Ovary (tissue), 3 donors: Measurements from ENCODE around the gene OVCH2.

Source experiments
- POLR2A ChIP-seq: fragments of 450-650 bp; IDR thresholded peaks from one replicate; pipeline ENCODE4 v1.6.1; 2017; ENCODE audit warnings: antibody characterized with exemption, mild to moderate bottlenecking, moderate library complexity
- TF ChIP-seq, protein P1 (sequence below), 3 donors: fragments of 450-650 bp in 2 of 3; fragments of 200-600 bp in 1 of 3; IDR thresholded peaks; one replicate each; pipeline versions ENCODE4 v1.5.1 to v1.8.0; 2016 to 2022; ENCODE audit warnings: antibody characterized with exemption in 3 of 3, mild to moderate bottlenecking in 1 of 3
- donor health status: DM: no; HTN: no; CAD: no.

DNA sequence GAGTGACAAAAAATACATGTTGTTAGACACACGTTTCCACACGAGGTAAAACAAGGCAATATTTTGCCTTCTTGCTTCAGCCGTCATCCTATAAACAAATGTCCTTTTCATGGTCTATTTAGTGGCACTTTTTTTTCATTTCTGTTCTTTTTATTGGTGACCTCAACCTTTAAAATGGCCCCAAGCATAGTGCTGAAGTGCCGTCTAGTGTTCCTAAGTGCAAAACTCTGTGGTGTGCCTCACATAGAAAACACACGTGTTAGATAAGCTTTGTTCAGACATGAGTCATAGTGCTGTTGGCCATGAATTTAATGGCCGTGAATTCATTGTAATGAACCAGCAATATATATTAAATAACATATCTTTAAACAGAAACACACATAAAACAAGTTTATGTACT lies 15.6 kb downstream of the OVCH2 start:
- no peak for TF ChIP-seq POLR2A
- TF ChIP-seq, protein P1, sequence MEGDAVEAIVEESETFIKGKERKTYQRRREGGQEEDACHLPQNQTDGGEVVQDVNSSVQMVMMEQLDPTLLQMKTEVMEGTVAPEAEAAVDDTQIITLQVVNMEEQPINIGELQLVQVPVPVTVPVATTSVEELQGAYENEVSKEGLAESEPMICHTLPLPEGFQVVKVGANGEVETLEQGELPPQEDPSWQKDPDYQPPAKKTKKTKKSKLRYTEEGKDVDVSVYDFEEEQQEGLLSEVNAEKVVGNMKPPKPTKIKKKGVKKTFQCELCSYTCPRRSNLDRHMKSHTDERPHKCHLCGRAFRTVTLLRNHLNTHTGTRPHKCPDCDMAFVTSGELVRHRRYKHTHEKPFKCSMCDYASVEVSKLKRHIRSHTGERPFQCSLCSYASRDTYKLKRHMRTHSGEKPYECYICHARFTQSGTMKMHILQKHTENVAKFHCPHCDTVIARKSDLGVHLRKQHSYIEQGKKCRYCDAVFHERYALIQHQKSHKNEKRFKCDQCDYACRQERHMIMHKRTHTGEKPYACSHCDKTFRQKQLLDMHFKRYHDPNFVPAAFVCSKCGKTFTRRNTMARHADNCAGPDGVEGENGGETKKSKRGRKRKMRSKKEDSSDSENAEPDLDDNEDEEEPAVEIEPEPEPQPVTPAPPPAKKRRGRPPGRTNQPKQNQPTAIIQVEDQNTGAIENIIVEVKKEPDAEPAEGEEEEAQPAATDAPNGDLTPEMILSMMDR (IDR thresholded peaks at IDR 0.05): peak in 1 of 3 donors; percentile 18
